PC-9 (cell line): ENCODE results near the gene IGF2R.

Source experiments
- EZH2 ChIP-seq: fragments of 200-600 bp; sonication (generic); IDR thresholded peaks from 2 replicates; pipeline ENCODE4 v1.8.0; 2017; ENCODE audit warnings: antibody characterized with exemption, low read depth
- TF ChIP-seq, protein P1 (sequence below): fragments of 200-600 bp; sonication (generic); conservative IDR thresholded peaks from 2 replicates; pipeline ENCODE4 v1.6.1; 2017; ENCODE audit warnings: mixed run types, antibody characterized with exemption, mild to moderate bottlenecking, moderate library complexity

DNA sequence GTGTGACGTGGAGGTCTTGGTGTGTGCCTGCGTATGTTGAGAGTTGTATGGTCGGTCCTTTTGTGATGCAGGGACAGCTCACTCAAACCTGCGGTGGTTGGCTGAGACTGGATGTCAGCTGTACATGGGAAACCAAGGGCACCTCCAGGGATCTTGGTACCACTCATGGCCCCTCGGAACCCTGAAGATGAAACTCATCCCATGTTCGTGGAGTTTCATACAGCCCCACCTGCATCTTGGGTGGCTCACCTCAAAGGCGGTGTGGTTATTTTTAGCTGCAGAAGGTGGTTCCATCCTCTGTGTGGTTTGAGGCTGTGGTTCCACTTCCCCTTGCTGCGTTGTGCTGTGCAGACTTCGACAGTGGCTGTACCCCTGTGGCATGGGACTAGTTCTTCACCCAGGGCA lies 100.2 kb downstream of the IGF2R start:
- TF ChIP-seq, protein P1, sequence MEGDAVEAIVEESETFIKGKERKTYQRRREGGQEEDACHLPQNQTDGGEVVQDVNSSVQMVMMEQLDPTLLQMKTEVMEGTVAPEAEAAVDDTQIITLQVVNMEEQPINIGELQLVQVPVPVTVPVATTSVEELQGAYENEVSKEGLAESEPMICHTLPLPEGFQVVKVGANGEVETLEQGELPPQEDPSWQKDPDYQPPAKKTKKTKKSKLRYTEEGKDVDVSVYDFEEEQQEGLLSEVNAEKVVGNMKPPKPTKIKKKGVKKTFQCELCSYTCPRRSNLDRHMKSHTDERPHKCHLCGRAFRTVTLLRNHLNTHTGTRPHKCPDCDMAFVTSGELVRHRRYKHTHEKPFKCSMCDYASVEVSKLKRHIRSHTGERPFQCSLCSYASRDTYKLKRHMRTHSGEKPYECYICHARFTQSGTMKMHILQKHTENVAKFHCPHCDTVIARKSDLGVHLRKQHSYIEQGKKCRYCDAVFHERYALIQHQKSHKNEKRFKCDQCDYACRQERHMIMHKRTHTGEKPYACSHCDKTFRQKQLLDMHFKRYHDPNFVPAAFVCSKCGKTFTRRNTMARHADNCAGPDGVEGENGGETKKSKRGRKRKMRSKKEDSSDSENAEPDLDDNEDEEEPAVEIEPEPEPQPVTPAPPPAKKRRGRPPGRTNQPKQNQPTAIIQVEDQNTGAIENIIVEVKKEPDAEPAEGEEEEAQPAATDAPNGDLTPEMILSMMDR = no peak
- no peak for TF ChIP-seq EZH2
